Trophoblast cell (in vitro differentiated cells and primary cell): Measurements from ENCODE around the gene UGT1A8.

Experiments
- DNase-seq, 2 donors: peaks; one replicate each; pipeline ENCODE4 v3.0.0-alpha.2; 2016
- H2AFZ ChIP-seq: 2 replicates; pipeline ENCODE4 v1.6.1; 2013; ENCODE audit warnings: low read length, moderate library complexity, mild to moderate bottlenecking; ENCODE audit not compliant: insufficient read depth, poor library complexity
- H2AK5ac ChIP-seq: 2 replicates; pipeline ENCODE4 v1.6.1; 2013; ENCODE audit warnings: mild to moderate bottlenecking, low read length
- H2BK120ac ChIP-seq: 2 replicates; pipeline ENCODE4 v1.6.1; 2013; ENCODE audit warnings: low read length, mild to moderate bottlenecking, moderate library complexity; ENCODE audit not compliant: insufficient read depth, poor library complexity
- H2BK12ac ChIP-seq: 2 replicates; pipeline ENCODE4 v1.6.1; 2013; ENCODE audit warnings: mild to moderate bottlenecking, low read length, moderate library complexity
- H2BK5ac ChIP-seq: 2 replicates; pipeline ENCODE4 v1.6.1; 2013; ENCODE audit warnings: low read length, low read depth, moderate library complexity, mild to moderate bottlenecking; ENCODE audit not compliant: poor library complexity
- H3K14ac ChIP-seq: 2 replicates; pipeline ENCODE4 v1.6.1; 2013; ENCODE audit warnings: mild to moderate bottlenecking, low read length
- H3K18ac ChIP-seq: 2 replicates; pipeline ENCODE4 v1.6.1; 2013; ENCODE audit warnings: mild to moderate bottlenecking, low read length
- H3K23ac ChIP-seq: 2 replicates; pipeline ENCODE4 v1.6.1; 2013; ENCODE audit warnings: low read length
- H3K27ac ChIP-seq: 2 replicates; pipeline ENCODE4 v1.5.1; 2013; ENCODE audit warnings: low read depth, mild to moderate bottlenecking, inconsistent platforms, low read length, moderate library complexity
- H3K27me3 ChIP-seq: 2 replicates; pipeline ENCODE4 v1.6.1; 2013; ENCODE audit warnings: inconsistent platforms, mild to moderate bottlenecking, low read length, moderate library complexity; ENCODE audit not compliant: insufficient read depth
- H3K36me3 ChIP-seq, 2 experiments: 1 replicate in 1 of 2; 2 replicates in 1 of 2; pipeline ENCODE4 v1.6.1; 2013; ENCODE audit warnings: low read length in 2 of 2, mild to moderate bottlenecking in 2 of 2, moderate library complexity in 1 of 2; ENCODE audit not compliant: insufficient read depth in 2 of 2, control insufficient read depth in 1 of 2
- H3K4ac ChIP-seq: 2 replicates; pipeline ENCODE4 v1.6.1; 2013; ENCODE audit warnings: low read depth, mild to moderate bottlenecking, low read length, moderate library complexity
- H3K4me1 ChIP-seq, 2 experiments: 1 replicate in 1 of 2; 2 replicates in 1 of 2; pipeline ENCODE4 v1.6.1; 2013; ENCODE audit warnings: low read length in 2 of 2, mild to moderate bottlenecking in 2 of 2, moderate library complexity in 1 of 2; ENCODE audit not compliant: insufficient read depth in 2 of 2, control insufficient read depth in 1 of 2
- H3K4me2 ChIP-seq: 2 replicates; pipeline ENCODE4 v1.6.1; 2013; ENCODE audit warnings: inconsistent platforms, mild to moderate bottlenecking, low read length, moderate library complexity
- H3K4me3 ChIP-seq: 2 replicates; pipeline ENCODE4 v1.5.1; 2013; ENCODE audit warnings: mild to moderate bottlenecking, low read depth, low read length, inconsistent platforms
- H3K79me1 ChIP-seq: one replicate; pipeline ENCODE4 v1.6.1; 2013; ENCODE audit warnings: low read length
- H3K79me2 ChIP-seq: 2 replicates; pipeline ENCODE4 v1.6.1; 2013; ENCODE audit warnings: low read length, mild to moderate bottlenecking; ENCODE audit not compliant: control insufficient read depth, insufficient read depth, poor library complexity
- H3K9ac ChIP-seq: 2 replicates; pipeline ENCODE4 v1.6.1; 2013; ENCODE audit warnings: mild to moderate bottlenecking, low read length
- H3K9me3 ChIP-seq: 2 replicates; pipeline ENCODE4 v1.6.1; 2013; ENCODE audit warnings: low read depth, mild to moderate bottlenecking, control low read depth, inconsistent platforms, low read length; ENCODE audit not compliant: insufficient read depth
- H4K12ac ChIP-seq: 2 replicates; pipeline ENCODE4 v1.6.1; 2013; ENCODE audit warnings: low read depth, mild to moderate bottlenecking, low read length, moderate library complexity
- H4K8ac ChIP-seq: 2 replicates; pipeline ENCODE4 v1.6.1; 2013; ENCODE audit warnings: low read depth, mild to moderate bottlenecking, low read length, moderate library complexity
- H4K91ac ChIP-seq: one replicate; pipeline ENCODE4 v1.6.1; 2013; ENCODE audit warnings: low read depth, mild to moderate bottlenecking, low read length, moderate library complexity
- WGBS: extraction: QIAGEN DNeasy Blood & Tissue Kit; methylation state at CpG from one replicate; pipeline ENCODE4 v1.1.7; 2013; ENCODE audit warnings: missing lambda C conversion rate; ENCODE audit not compliant: insufficient read length, insufficient coverage; ENCODE audit errors: extremely low coverage; 5-methylcytosine and 5-hydroxymethylcytosine counted together

The UGT1A8 gene

GRCh38 chr2:233803994-233804393, 186.6 kb downstream of the UGT1A8 start:
- no peak overlapping the region for H3K23ac ChIP-seq
- no CpG with 5 or more reads among the region's 8 CpGs for WGBS
- no peak overlapping the region for H2AK5ac ChIP-seq
- H3K14ac ChIP-seq = no peak overlapping the region
- no peak overlapping the region for H3K27ac ChIP-seq
- no peak for DNase-seq
- H2BK12ac ChIP-seq = no peak overlapping the region
- no peak overlapping the region for H2BK120ac ChIP-seq
- H2AFZ ChIP-seq = no peak overlapping the region
- no peak overlapping the region for H4K8ac ChIP-seq
- no peak overlapping the region for H3K18ac ChIP-seq
- H3K4me1 ChIP-seq = no peaks in the 10 kb centered on the region
- no peak overlapping the region for H3K4ac ChIP-seq
- no peaks in the 10 kb centered on the region for H3K36me3 ChIP-seq
- H3K79me2 ChIP-seq = no peaks in the 10 kb centered on the region
- no peaks in the 10 kb centered on the region for H3K27me3 ChIP-seq
- no peak overlapping the region for H3K9ac ChIP-seq
- H4K12ac ChIP-seq = no peak overlapping the region
- H3K4me2 ChIP-seq = no peak overlapping the region
- no peak overlapping the region for H4K91ac ChIP-seq
- H3K79me1 ChIP-seq = no peaks in the 10 kb centered on the region
- H3K4me3 ChIP-seq = no peak overlapping the region
- H2BK5ac ChIP-seq = no peak overlapping the region
- H3K9me3 ChIP-seq = peaks cover 13% of the 10 kb centered on the region

- H2AFZ ChIP-seq = no peak overlapping the region
- H4K12ac ChIP-seq = no peak overlapping the region
- no peak overlapping the region for H2AK5ac ChIP-seq
- H3K9ac ChIP-seq = no peak overlapping the region
- no CpG with 5 or more reads among the region's 12 CpGs for WGBS
- H3K23ac ChIP-seq = no peak overlapping the region
- no peak overlapping the region for H4K91ac ChIP-seq
- H3K27me3 ChIP-seq = no peaks in the 10 kb centered on the region
- H3K27ac ChIP-seq = no peak overlapping the region
- no peaks in the 10 kb centered on the region for H3K36me3 ChIP-seq
- no peaks in the 10 kb centered on the region for H3K79me1 ChIP-seq
- H3K4me3 ChIP-seq = peak overlapping the region; percentile 0
- H3K79me2 ChIP-seq = no peaks in the 10 kb centered on the region
- peak in 1 of 2 donors; percentile 1 for DNase-seq
- H2BK120ac ChIP-seq = no peak overlapping the region
- H3K4me2 ChIP-seq = no peak overlapping the region
- no peak overlapping the region for H4K8ac ChIP-seq
- H3K9me3 ChIP-seq = peaks cover 14% of the 10 kb centered on the region
- H3K4me1 ChIP-seq = no peaks in the 10 kb centered on the region
- H3K4ac ChIP-seq = no peak overlapping the region
- no peak overlapping the region for H3K14ac ChIP-seq
- no peak overlapping the region for H2BK12ac ChIP-seq
- H2BK5ac ChIP-seq = no peak overlapping the region
- no peak overlapping the region for H3K18ac ChIP-seq
Observed at GRCh38 chr2:233807215-233807865, 189.9 kb downstream of the UGT1A8 start.

- Histone ChIP-seq H3K27me3 (no peaks in the 10 kb centered on the region), H2BK12ac (no peak overlapping the region), H2BK5ac (no peak overlapping the region), H3K79me1 (no peaks in the 10 kb centered on the region), H3K9ac (no peak overlapping the region), H3K18ac (no peak overlapping the region), H3K4me1 (no peaks in the 10 kb centered on the region), H3K36me3 (no peaks in the 10 kb centered on the region), H3K4me3 (no peak overlapping the region), H3K9me3 (peaks cover 14% of the 10 kb centered on the region), H2AFZ (no peak overlapping the region), H3K4ac (no peak overlapping the region), H3K14ac (no peak overlapping the region), H4K91ac (no peak overlapping the region), H2AK5ac (no peak overlapping the region), H4K8ac (no peak overlapping the region), H3K79me2 (no peaks in the 10 kb centered on the region), H3K23ac (no peak overlapping the region), H3K4me2 (no peak overlapping the region), H2BK120ac (no peak overlapping the region), H4K12ac (no peak overlapping the region), H3K27ac (no peak overlapping the region)
- no peak for DNase-seq
- no CpG with 5 or more reads among the region's 10 CpGs for WGBS
Observed at GRCh38 chr2:233807966-233808935, 190.8 kb downstream of the UGT1A8 start.

GRCh38 chr2:233810385-233810784, 193.0 kb downstream of the UGT1A8 start:
- no peaks in the 10 kb centered on the region for H3K4me1 ChIP-seq

More at GRCh38 chr2:233810385-233810784, 193.0 kb downstream of the UGT1A8 start:
- no peak for DNase-seq
- Histone ChIP-seq H2BK120ac (no peak overlapping the region), H3K9me3 (peaks cover 12% of the 10 kb centered on the region), H4K91ac (no peak overlapping the region), H4K8ac (no peak overlapping the region), H3K18ac (no peak overlapping the region), H3K27ac (no peak overlapping the region), H3K79me1 (no peaks in the 10 kb centered on the region), H3K23ac (no peak overlapping the region), H3K36me3 (no peaks in the 10 kb centered on the region), H3K9ac (no peak overlapping the region), H4K12ac (no peak overlapping the region), H2AFZ (no peak overlapping the region), H3K27me3 (no peaks in the 10 kb centered on the region), H2BK5ac (no peak overlapping the region), H3K14ac (no peak overlapping the region), H3K4me2 (no peak overlapping the region), H2BK12ac (no peak overlapping the region), H3K4me3 (no peak overlapping the region), H3K79me2 (no peaks in the 10 kb centered on the region), H2AK5ac (no peak overlapping the region), H3K4ac (no peak overlapping the region)
- no CpG with 5 or more reads among the region's 6 CpGs for WGBS
